Neuronal stem cell (in vitro differentiated cells): ENCODE results near the gene TNS1.
A peak's percentile ranks its signal among the peaks of the same experiment; 100 is the strongest.

Experiments used
- DNase-seq: peaks from one replicate; pipeline ENCODE4 v3.0.0-alpha.2; 2013; ENCODE audit warnings: low spot score
- H2AFZ ChIP-seq: one replicate; pipeline ENCODE4 v1.6.1; 2013; ENCODE audit warnings: mild to moderate bottlenecking, low read length, inconsistent platforms
- H2AK5ac ChIP-seq: 2 replicates; pipeline ENCODE4 v1.6.1; 2013; ENCODE audit warnings: low read depth, mild to moderate bottlenecking, inconsistent platforms, low read length, moderate library complexity, mixed read lengths
- H2BK120ac ChIP-seq: 2 replicates; pipeline ENCODE4 v1.6.1; 2013; ENCODE audit warnings: low read depth, mild to moderate bottlenecking, inconsistent platforms, low read length, moderate library complexity, mixed read lengths
- H2BK12ac ChIP-seq: one replicate; pipeline ENCODE4 v1.6.1; 2013; ENCODE audit warnings: low read length, inconsistent platforms
- H2BK15ac ChIP-seq: 2 replicates; pipeline ENCODE4 v1.6.1; 2013; ENCODE audit warnings: mild to moderate bottlenecking, low read length, inconsistent platforms, mixed read lengths
- H2BK5ac ChIP-seq: one replicate; pipeline ENCODE4 v1.6.1; 2013; ENCODE audit warnings: inconsistent platforms, mild to moderate bottlenecking, low read length, moderate library complexity
- H3K14ac ChIP-seq: one replicate; pipeline ENCODE4 v1.6.1; 2013; ENCODE audit warnings: low read length, inconsistent platforms
- H3K18ac ChIP-seq: 2 replicates; pipeline ENCODE4 v1.6.1; 2013; ENCODE audit warnings: low read length, inconsistent platforms
- H3K23ac ChIP-seq: 2 replicates; pipeline ENCODE4 v1.6.1; 2013; ENCODE audit warnings: low read depth, mild to moderate bottlenecking, mixed read lengths, low read length, inconsistent platforms; ENCODE audit not compliant: poor library complexity
- H3K27ac ChIP-seq: replicated peaks from 3 replicates; pipeline ENCODE4 v1.5.1; 2013; ENCODE audit warnings: low read length, inconsistent platforms
- H3K27me3 ChIP-seq, 3 experiments: 2 replicates each; pipeline ENCODE4 v1.6.1; 2013; ENCODE audit warnings: low read length in 3 of 3, mild to moderate bottlenecking in 2 of 3, inconsistent platforms in 1 of 3, low read depth in 1 of 3, mixed read lengths in 1 of 3, moderate library complexity in 1 of 3; ENCODE audit not compliant: control insufficient read depth in 3 of 3, insufficient read depth in 3 of 3
- H3K36me3 ChIP-seq, 2 donors: replicated peaks in 1 of 2; 2 replicates each; pipeline ENCODE4 v1.6.1; 2013; ENCODE audit warnings: low read length in 2 of 2; ENCODE audit not compliant: control insufficient read depth in 2 of 2, insufficient read depth in 2 of 2
- H3K4ac ChIP-seq: 2 replicates; pipeline ENCODE4 v1.6.1; 2013; ENCODE audit warnings: inconsistent platforms, mild to moderate bottlenecking, low read length, moderate library complexity
- H3K4me1 ChIP-seq, 2 donors: 1 replicate in 1 of 2; 2 replicates in 1 of 2; pipeline ENCODE4 v1.6.1; 2013; ENCODE audit warnings: low read length in 2 of 2, low read depth in 1 of 2; ENCODE audit not compliant: control insufficient read depth in 2 of 2, insufficient read depth in 1 of 2
- H3K4me2 ChIP-seq: one replicate; pipeline ENCODE4 v1.6.1; 2013; ENCODE audit warnings: mild to moderate bottlenecking, low read length, inconsistent platforms; ENCODE audit not compliant: insufficient read depth, poor library complexity, severe bottlenecking
- H3K4me3 ChIP-seq, 2 donors: 2 replicates each; pipeline ENCODE4 v1.5.1; 2013; ENCODE audit warnings: low read length in 2 of 2, mild to moderate bottlenecking in 2 of 2, inconsistent platforms in 1 of 2, moderate library complexity in 1 of 2
- H3K79me1 ChIP-seq: one replicate; pipeline ENCODE4 v1.6.1; 2013; ENCODE audit warnings: low read depth, mild to moderate bottlenecking, inconsistent platforms, low read length, moderate library complexity
- H3K9ac ChIP-seq: one replicate; pipeline ENCODE4 v1.6.1; 2013; ENCODE audit warnings: mild to moderate bottlenecking, low read depth, low read length, inconsistent platforms; ENCODE audit not compliant: poor library complexity
- H3K9me3 ChIP-seq, 2 donors: replicated peaks in 1 of 2; 2 replicates each; pipeline versions ENCODE3 to v1.6.1; 2013; ENCODE audit warnings: low read length in 2 of 2, mild to moderate bottlenecking in 2 of 2, inconsistent platforms in 1 of 2, low read depth in 1 of 2, mixed read lengths in 1 of 2, moderate library complexity in 1 of 2; ENCODE audit not compliant: control insufficient read depth in 2 of 2, insufficient read depth in 1 of 2
- H4K8ac ChIP-seq: one replicate; pipeline ENCODE4 v1.6.1; 2013; ENCODE audit warnings: low read depth, mild to moderate bottlenecking, inconsistent platforms, low read length, moderate library complexity
- H4K91ac ChIP-seq: one replicate; pipeline ENCODE4 v1.6.1; 2013; ENCODE audit warnings: low read length, low read depth, mild to moderate bottlenecking, inconsistent platforms; ENCODE audit not compliant: poor library complexity
- WGBS, 2 donors: extraction: QIAGEN DNeasy Blood & Tissue Kit; methylation state at CpG; one replicate each; pipeline ENCODE4 v1.1.7; 2013; ENCODE audit warnings: missing lambda C conversion rate in 2 of 2, mixed read lengths in 1 of 2; ENCODE audit not compliant: insufficient read length in 2 of 2, insufficient replicate concordance in 1 of 2; ENCODE audit errors: extremely low coverage in 2 of 2; 5-methylcytosine and 5-hydroxymethylcytosine counted together

Gene TNS1

DNA sequence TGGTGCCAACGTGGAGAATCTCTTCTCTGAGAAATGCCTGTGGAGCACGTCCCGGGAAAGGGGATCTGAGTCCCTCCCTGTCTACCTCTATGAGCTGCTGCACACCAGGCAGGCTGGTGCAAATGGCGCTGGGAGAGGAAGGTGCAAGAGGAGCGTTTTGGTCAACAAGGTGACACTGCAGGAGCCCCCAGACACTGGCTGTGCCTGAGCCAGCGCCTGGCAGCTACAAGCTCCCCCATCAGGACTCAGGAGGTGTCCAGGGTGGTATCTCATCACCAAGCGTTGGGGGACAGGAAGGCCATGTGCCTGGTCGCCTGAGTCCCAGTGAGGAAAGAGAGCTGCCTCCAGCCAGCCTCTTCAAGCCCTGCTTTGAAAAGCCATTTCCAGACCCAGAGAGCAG lies 173.4 kb downstream of the TNS1 start:
- no CpG with 5 or more reads among the region's 8 CpGs for WGBS, 2 donors
- H4K91ac ChIP-seq: no peak overlapping the region
- H2AK5ac ChIP-seq: peak overlapping the region; percentile 24
- H3K9ac ChIP-seq: no peak overlapping the region
- H3K36me3 ChIP-seq: no peaks in the 10 kb centered on the region
- H3K4me1 ChIP-seq: no peaks in the 10 kb centered on the region
- H3K27ac ChIP-seq: no peak overlapping the region
- no peak overlapping the region for H3K4me2 ChIP-seq
- H2BK120ac ChIP-seq: no peak overlapping the region
- no peak overlapping the region for H3K23ac ChIP-seq
- H3K18ac ChIP-seq: peak overlapping the region; percentile 53
- no peak for DNase-seq
- no peak overlapping the region for H2AFZ ChIP-seq
- H2BK12ac ChIP-seq: no peak overlapping the region
- peaks cover 0 to 8% (median 0%) of the 10 kb centered on the region in 3 experiments for H3K27me3 ChIP-seq
- no peak overlapping the region for H2BK15ac ChIP-seq
- H3K9me3 ChIP-seq: no peaks in the 10 kb centered on the region
- no peak overlapping the region for H3K4ac ChIP-seq
- H2BK5ac ChIP-seq: no peak overlapping the region
- no peak overlapping the region for H3K14ac ChIP-seq
- H3K4me3 ChIP-seq: no peak overlapping the region
- no peak overlapping the region for H4K8ac ChIP-seq
- no peaks in the 10 kb centered on the region for H3K79me1 ChIP-seq

DNA sequence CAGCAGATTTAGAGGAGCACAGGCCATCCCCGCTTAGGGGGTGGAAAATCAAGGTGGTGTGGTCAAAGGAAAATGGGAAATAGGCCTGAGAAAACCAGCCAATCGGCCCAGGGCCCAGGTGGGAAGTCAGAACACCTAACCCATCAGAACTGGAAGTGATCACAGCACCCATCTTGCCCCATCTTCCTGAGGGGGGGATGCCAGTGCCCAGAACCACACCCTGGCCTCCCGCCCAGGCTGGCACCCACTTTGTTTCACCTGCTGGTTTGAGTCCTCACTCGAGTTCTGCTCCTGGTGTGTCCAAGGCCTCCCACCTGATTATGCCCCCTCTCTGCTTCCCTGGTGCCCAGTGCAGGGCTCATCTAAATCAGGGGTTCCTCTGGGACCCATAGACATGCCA lies 174.5 kb downstream of the TNS1 start:
- Histone ChIP-seq H3K4ac (no peak overlapping the region), H2AFZ (no peak overlapping the region), H2BK5ac (no peak overlapping the region), H4K91ac (no peak overlapping the region), H4K8ac (no peak overlapping the region), H2BK15ac (no peak overlapping the region), H3K4me2 (no peak overlapping the region), H3K4me1 (no peaks in the 10 kb centered on the region), H3K18ac (no peak overlapping the region), H3K27ac (no peak overlapping the region), H3K36me3 (no peaks in the 10 kb centered on the region), H3K79me1 (no peaks in the 10 kb centered on the region), H3K4me3 (no peak overlapping the region), H3K9ac (no peak overlapping the region), H3K23ac (no peak overlapping the region), H3K14ac (no peak overlapping the region), H2AK5ac (no peak overlapping the region), H3K9me3 (no peaks in the 10 kb centered on the region), H3K27me3 (peaks cover 0 to 13% (median 0%) of the 10 kb centered on the region in 3 experiments), H2BK12ac (no peak overlapping the region), H2BK120ac (no peak overlapping the region)
- WGBS, 2 donors: no CpG with 5 or more reads among the region's 4 CpGs
- DNase-seq: no peak

DNA sequence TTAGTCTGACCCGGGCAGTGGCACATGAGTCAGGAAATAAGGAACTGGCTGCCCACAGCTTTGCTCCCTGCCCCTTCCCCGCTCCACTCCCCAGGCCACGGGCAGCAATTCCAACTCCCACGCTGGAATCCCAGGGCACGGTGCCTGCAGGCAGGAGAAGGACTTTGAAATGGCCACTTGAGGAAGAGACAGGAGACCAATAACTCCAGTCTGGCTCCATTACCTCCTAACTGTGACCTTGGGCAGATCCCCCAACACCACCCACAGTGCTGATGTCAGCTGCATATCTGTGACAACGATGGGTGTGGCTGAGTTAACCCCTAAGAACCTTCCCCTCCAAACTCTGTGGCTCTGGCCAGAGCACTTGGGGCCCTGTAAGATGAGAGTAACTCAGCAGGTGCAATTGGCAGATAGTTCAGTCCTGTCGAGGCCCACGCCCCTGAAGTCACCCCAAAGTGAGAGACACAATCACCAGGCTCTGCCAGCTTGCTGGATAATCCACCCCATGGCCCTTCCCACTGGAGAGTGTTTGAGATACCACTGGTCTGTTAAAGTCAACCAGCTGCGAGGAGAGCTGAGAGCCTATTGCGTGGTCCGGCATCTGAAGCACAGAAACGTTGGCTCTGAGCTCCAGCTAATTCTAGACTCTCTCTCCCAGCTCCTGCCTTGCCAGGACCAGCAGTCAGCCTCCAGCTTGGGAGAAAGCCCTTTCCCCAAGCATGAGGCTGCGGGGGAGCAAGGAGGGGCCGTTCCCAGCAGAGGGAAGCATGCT lies 175.2 kb downstream of the TNS1 start:
- Histone ChIP-seq H2BK12ac (no peak overlapping the region), H2BK120ac (no peak overlapping the region), H3K4ac (no peak overlapping the region), H4K8ac (no peak overlapping the region), H3K14ac (no peak overlapping the region), H3K9me3 (no peaks in the 10 kb centered on the region), H2AK5ac (no peak overlapping the region), H3K27me3 (peaks cover 0 to 13% (median 0%) of the 10 kb centered on the region in 3 experiments), H2BK15ac (no peak overlapping the region), H3K36me3 (no peaks in the 10 kb centered on the region), H3K23ac (no peak overlapping the region), H3K27ac (no peak overlapping the region), H3K79me1 (no peaks in the 10 kb centered on the region), H3K4me3 (no peak overlapping the region), H3K18ac (no peak overlapping the region), H2BK5ac (no peak overlapping the region), H4K91ac (no peak overlapping the region), H2AFZ (no peak overlapping the region), H3K9ac (no peak overlapping the region), H3K4me2 (no peak overlapping the region), H3K4me1 (no peaks in the 10 kb centered on the region)
- WGBS, 2 donors: no CpG with 5 or more reads among the region's 14 CpGs
- no peak for DNase-seq

DNA sequence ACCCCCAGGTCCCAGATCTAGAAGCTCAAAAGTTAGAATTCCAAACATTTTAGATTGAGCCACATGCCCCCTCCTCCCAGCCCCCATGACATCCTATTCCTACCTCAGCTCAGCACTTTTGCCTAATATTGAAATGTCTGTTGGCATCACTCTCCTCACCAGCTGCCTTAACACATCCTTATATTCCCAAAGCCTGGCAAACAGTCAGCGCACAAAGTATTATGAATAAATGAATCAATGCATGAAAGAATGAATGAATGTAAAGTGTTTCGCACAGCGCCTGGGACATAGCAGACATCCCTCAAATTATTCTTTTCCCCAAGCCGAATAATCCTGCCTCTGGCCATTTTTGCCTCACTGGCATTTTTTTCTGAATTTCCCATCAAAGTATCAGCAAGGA lies 175.8 kb downstream of the TNS1 start:
- no peaks in the 10 kb centered on the region for H3K36me3 ChIP-seq
- no peaks in the 10 kb centered on the region for H3K79me1 ChIP-seq
- no peak overlapping the region for H4K91ac ChIP-seq
- H3K14ac ChIP-seq: no peak overlapping the region
- no peak overlapping the region for H3K23ac ChIP-seq
- peaks cover 0 to 13% (median 0%) of the 10 kb centered on the region in 3 experiments for H3K27me3 ChIP-seq
- H2BK120ac ChIP-seq: no peak overlapping the region
- H3K18ac ChIP-seq: no peak overlapping the region
- no peak overlapping the region for H3K27ac ChIP-seq
- H2BK5ac ChIP-seq: no peak overlapping the region
- H3K4me1 ChIP-seq: peaks cover 0 to 2% of the 10 kb centered on the region in 2 donors
- WGBS, 2 donors: no CpG with 5 or more reads among the region's 4 CpGs
- H3K9me3 ChIP-seq: no peaks in the 10 kb centered on the region
- H3K9ac ChIP-seq: no peak overlapping the region
- no peak overlapping the region for H2BK12ac ChIP-seq
- no peak overlapping the region for H3K4ac ChIP-seq
- H3K4me3 ChIP-seq: no peak overlapping the region
- no peak overlapping the region for H3K4me2 ChIP-seq
- H2BK15ac ChIP-seq: no peak overlapping the region
- no peak for DNase-seq
- H2AFZ ChIP-seq: no peak overlapping the region
- no peak overlapping the region for H4K8ac ChIP-seq
- H2AK5ac ChIP-seq: no peak overlapping the region
